PC-3 (cell line): ENCODE data around the gene ETV6. TPM values are rescaled to one million over a fixed set of nuclear protein-coding genes. Genes with fewer than 3 reads are reported as not detected.

ENCODE experiments used
- ATAC-seq: fragments of 200-7000 bp; cut with Tn5 transposase; 2 replicates; pipeline ENCODE4 v1.9.1; 2020; ENCODE audit warnings: mild to moderate bottlenecking, moderate library complexity
- BruUV-seq: library from RNA; stranded (reverse); fragments of 400-500 nt; replicated peaks from 2 replicates; lab custom pipeline; 2021; lab: Mats Ljungman, UMichigan
- CTCF ChIA-PET: fragments of 300-600 bp; sonication (Branson Sonifier 250); formaldehyde crosslinking; loops from one replicate; lab custom pipeline; 2022; ENCODE audit warnings: antibody characterized with exemption; lab: Charles Lee
- POLR2A ChIA-PET: fragments of 300-600 bp; sonication (Branson Sonifier 250); formaldehyde crosslinking; loops from one replicate; lab custom pipeline; 2022; ENCODE audit warnings: antibody characterized with exemption; ENCODE audit not compliant: unreplicated experiment; lab: Charles Lee
- DNase-seq: peaks from one replicate; pipeline ENCODE4 v3.0.0-alpha.2; 2015
- H2AFZ ChIP-seq: fragments of 300-600 bp; sonication (generic); 2 replicates; pipeline ENCODE4 v1.6.0; 2016; ENCODE audit warnings: antibody characterized with exemption, low read length
- H3F3A ChIP-seq: fragments of 300-600 bp; sonication (generic); one replicate; pipeline ENCODE4 v1.6.0; 2017; ENCODE audit warnings: antibody characterized with exemption, low read length, control low read depth, mild to moderate bottlenecking; ENCODE audit not compliant: unreplicated experiment
- H3K27ac ChIP-seq: fragments of 300-600 bp; sonication (generic); 2 replicates; pipeline ENCODE4 v1.5.1; 2016; ENCODE audit warnings: mild to moderate bottlenecking, low read length
- H3K27me3 ChIP-seq: fragments of 300-600 bp; sonication (generic); 2 replicates; pipeline ENCODE4 v1.6.1; 2016; ENCODE audit warnings: low read length, mixed read lengths
- H3K36me3 ChIP-seq: fragments of 300-600 bp; sonication (generic); 2 replicates; pipeline ENCODE4 v1.6.1; 2016; ENCODE audit warnings: low read depth, mixed run types, low read length, mixed read lengths
- H3K4me1 ChIP-seq: fragments of 300-600 bp; sonication (generic); 2 replicates; pipeline ENCODE4 v1.5.1; 2016; ENCODE audit warnings: low read length; ENCODE audit not compliant: insufficient read depth
- H3K4me2 ChIP-seq: fragments of 300-600 bp; sonication (generic); 2 replicates; pipeline ENCODE4 v1.6.0; 2016; ENCODE audit warnings: low read length
- H3K4me3 ChIP-seq: fragments of 300-600 bp; sonication (generic); 2 replicates; pipeline ENCODE4 v1.5.1; 2016; ENCODE audit warnings: mild to moderate bottlenecking, low read length, mixed read lengths
- H3K79me2 ChIP-seq: fragments of 300-600 bp; sonication (generic); 2 replicates; pipeline ENCODE4 v1.6.1; 2017; ENCODE audit warnings: low read length, mixed read lengths
- H3K9ac ChIP-seq: fragments of 300-600 bp; sonication (generic); 2 replicates; pipeline ENCODE4 v1.6.0; 2016; ENCODE audit warnings: mild to moderate bottlenecking, low read length
- H3K9me2 ChIP-seq: fragments of 300-600 bp; sonication (generic); replicated peaks from 2 replicates; pipeline ENCODE4 v1.6.1; 2016; ENCODE audit warnings: mixed run types, low read length, mixed read lengths
- H3K9me3 ChIP-seq: fragments of 300-600 bp; sonication (generic); 2 replicates; pipeline ENCODE4 v1.6.1; 2016; ENCODE audit warnings: low read length, mixed read lengths
- H4K20me1 ChIP-seq: fragments of 300-600 bp; sonication (generic); 2 replicates; pipeline ENCODE4 v1.6.1; 2016; ENCODE audit warnings: low read length, mixed read lengths
- EZH2 ChIP-seq: fragments of 300-600 bp; sonication (generic); IDR thresholded peaks from one replicate; pipeline ENCODE4 v1.6.1; 2017; ENCODE audit warnings: antibody characterized with exemption, mild to moderate bottlenecking, low read length; ENCODE audit not compliant: unreplicated experiment
- EZH2phosphoT487 ChIP-seq: fragments of 300-600 bp; sonication (generic); IDR thresholded peaks from 2 replicates; pipeline ENCODE4 v1.6.1; 2018; ENCODE audit warnings: mild to moderate bottlenecking, antibody characterized with exemption, low read length, borderline replicate concordance
- intact Hi-C: fragments of 100-400 bp; cut with micrococcal nuclease; formaldehyde crosslinking; loops from 2 replicates; pipeline ENCODE4 v1.9.0; 2023
- total RNA-seq: library from RNA; depleted of rRNA; stranded (reverse); fragments of >200 nt; gene quantifications from 2 replicates; pipeline ENCODE4 v1.2.3, GENCODE V29; 2014
- TF ChIP-seq, protein P1 (sequence below): fragments of 300-600 bp; sonication (generic); conservative IDR thresholded peaks from 2 replicates; pipeline ENCODE4 v1.5.1; 2017; ENCODE audit warnings: antibody characterized with exemption, low read depth, mild to moderate bottlenecking, low read length

Gene ETV6
- total RNA-seq, 1 experiment from 2014 or later: 5.0 TPM

DNA sequence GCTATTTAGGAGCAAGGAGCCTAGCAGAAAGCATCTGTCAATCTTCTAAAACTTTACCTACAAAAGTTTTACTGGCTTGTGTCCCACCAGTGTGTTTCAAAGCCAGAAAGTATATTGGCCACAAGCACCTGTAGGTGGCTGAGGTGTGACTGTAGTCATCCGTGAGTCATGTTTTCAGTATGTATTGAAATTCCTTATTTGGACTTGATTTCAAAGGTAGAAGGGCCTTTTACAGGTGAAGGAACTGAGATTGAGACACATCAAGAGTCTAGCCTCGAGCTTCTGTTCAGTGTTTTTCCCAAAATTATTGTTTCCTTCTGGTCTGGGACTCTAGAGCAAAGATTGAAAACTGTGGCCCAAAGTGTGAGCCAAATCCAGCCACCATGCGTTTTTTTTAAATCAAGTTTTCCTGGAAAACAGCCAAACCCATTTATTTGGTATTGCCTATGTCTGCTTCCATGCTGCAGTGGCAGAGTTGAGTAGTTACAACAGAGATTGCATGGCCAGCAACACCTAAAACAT is 226.0 kb downstream of the ETV6 start:
- no peaks in the 10 kb centered on the region for H4K20me1 ChIP-seq
- H3K36me3 ChIP-seq: no peaks in the 10 kb centered on the region
- no peak overlapping the region for H3K9ac ChIP-seq
- H3K79me2 ChIP-seq: no peaks in the 10 kb centered on the region
- H3F3A ChIP-seq: no peaks in the 10 kb centered on the region
- H3K4me3 ChIP-seq: no peak overlapping the region
- TF ChIP-seq EZH2 (no peak), EZH2phosphoT487 (no peak)
- TF ChIP-seq, protein P1, sequence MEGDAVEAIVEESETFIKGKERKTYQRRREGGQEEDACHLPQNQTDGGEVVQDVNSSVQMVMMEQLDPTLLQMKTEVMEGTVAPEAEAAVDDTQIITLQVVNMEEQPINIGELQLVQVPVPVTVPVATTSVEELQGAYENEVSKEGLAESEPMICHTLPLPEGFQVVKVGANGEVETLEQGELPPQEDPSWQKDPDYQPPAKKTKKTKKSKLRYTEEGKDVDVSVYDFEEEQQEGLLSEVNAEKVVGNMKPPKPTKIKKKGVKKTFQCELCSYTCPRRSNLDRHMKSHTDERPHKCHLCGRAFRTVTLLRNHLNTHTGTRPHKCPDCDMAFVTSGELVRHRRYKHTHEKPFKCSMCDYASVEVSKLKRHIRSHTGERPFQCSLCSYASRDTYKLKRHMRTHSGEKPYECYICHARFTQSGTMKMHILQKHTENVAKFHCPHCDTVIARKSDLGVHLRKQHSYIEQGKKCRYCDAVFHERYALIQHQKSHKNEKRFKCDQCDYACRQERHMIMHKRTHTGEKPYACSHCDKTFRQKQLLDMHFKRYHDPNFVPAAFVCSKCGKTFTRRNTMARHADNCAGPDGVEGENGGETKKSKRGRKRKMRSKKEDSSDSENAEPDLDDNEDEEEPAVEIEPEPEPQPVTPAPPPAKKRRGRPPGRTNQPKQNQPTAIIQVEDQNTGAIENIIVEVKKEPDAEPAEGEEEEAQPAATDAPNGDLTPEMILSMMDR: no peak
- H3K27ac ChIP-seq: peak overlapping the region; percentile 30
- no peaks in the 10 kb centered on the region for H3K9me2 ChIP-seq
- no TSS peak for BruUV-seq
- no peaks in the 10 kb centered on the region for H3K27me3 ChIP-seq
- intact Hi-C loops: no loop called here
- ATAC-seq: peak; percentile 28; the same call in 1 of the 2 replicates
- H3K4me2 ChIP-seq: peak overlapping the region; percentile 27
- ChIA-PET POLR2A (interaction anchor here (0.5 kb wide), 1 partner anchor 67 kb away, joined by 3 read pairs; no protein-coding TSS in a partner anchor), CTCF (interaction anchor here (0.7 kb wide), 1 partner anchor 458 kb away, joined by 3 read pairs; no protein-coding TSS in a partner anchor)
- DNase-seq: peak; percentile 86
- no peak overlapping the region for H2AFZ ChIP-seq
- H3K4me1 ChIP-seq: peaks cover 44% of the 10 kb centered on the region
- H3K9me3 ChIP-seq: no peaks in the 10 kb centered on the region

DNA sequence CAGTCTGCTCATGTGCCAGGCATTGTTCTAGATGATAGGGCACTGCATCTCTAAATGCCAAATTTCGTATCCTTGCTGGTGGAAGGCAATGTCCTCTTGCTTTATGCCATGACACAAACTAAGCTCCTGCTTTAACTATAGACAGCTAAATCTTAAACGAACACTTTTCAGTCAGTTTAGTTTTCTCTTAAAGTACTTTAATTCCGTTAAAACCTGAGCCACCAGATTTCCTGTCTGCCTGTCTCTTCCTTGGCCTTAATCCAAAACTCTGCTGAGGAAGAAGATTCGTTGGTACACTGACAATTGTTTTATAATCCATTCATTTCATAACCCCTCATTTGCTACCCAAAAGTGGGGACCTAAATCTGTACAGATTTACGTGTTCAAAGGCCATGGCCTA is 226.8 kb downstream of the ETV6 start:
- DNase-seq: no peak
- H3K36me3 ChIP-seq: no peaks in the 10 kb centered on the region
- peaks cover 44% of the 10 kb centered on the region for H3K4me1 ChIP-seq
- no peak for ATAC-seq
- H3K27me3 ChIP-seq: no peaks in the 10 kb centered on the region
- no peaks in the 10 kb centered on the region for H3K9me3 ChIP-seq
- no peaks in the 10 kb centered on the region for H3K9me2 ChIP-seq
- H3K27ac ChIP-seq: no peak overlapping the region
- TF ChIP-seq, protein P1: no peak
- TF ChIP-seq EZH2phosphoT487 (no peak), EZH2 (no peak)
- H3F3A ChIP-seq: no peaks in the 10 kb centered on the region
- intact Hi-C loops: no loop called here
- no peak overlapping the region for H3K4me3 ChIP-seq
- no peak overlapping the region for H3K4me2 ChIP-seq
- H3K79me2 ChIP-seq: no peaks in the 10 kb centered on the region
- ChIA-PET CTCF (no interaction called here), POLR2A (no interaction called here)
- H2AFZ ChIP-seq: no peak overlapping the region
- BruUV-seq: no TSS peak
- no peak overlapping the region for H3K9ac ChIP-seq
- H4K20me1 ChIP-seq: no peaks in the 10 kb centered on the region

DNA sequence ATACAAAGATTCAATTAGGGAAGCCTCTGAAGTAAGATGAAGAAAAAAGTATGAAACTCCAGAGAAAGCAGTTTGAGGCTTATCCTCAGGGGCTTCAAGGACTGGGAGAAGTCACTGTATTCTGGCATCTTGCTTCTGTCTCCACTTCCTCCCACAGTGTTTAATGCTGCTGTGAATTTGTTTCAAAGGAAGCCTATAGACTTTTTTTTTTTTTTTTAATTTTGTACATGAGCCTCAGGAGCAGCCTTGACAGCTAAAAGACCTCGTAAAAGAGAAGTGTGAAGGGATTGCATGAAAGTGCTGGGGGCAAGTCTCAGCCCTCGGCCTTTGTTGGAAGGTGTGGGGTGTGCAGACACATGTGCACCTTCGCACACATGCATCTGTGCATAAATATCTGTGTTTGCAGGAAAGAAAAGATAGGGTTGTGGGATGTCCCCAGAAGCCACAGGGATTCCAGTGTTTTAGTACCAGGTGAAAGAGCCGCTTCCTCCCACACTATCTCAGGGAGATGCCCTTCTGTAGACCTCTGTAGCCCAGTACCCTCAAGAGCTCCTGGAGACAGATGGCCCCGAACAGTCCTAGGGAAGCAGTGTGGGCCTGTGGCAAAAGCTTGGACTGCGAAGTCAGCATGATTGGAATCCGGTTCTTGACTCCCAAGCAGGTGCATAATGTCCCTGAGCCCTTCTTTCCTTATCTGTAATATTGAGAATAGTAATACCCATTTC is 227.8 kb downstream of the ETV6 start:
- Histone ChIP-seq H3K4me1 (peaks cover 51% of the 10 kb centered on the region), H3K4me2 (peak overlapping the region; percentile 69), H3K9me3 (no peaks in the 10 kb centered on the region), H3K27ac (peak overlapping the region; percentile 83), H3K9ac (peak overlapping the region; percentile 24; the same call in 1 of the 2 replicates), H4K20me1 (no peaks in the 10 kb centered on the region), H3K27me3 (no peaks in the 10 kb centered on the region), H2AFZ (no peak overlapping the region), H3K79me2 (no peaks in the 10 kb centered on the region), H3K9me2 (no peaks in the 10 kb centered on the region), H3F3A (no peaks in the 10 kb centered on the region), H3K4me3 (no peak overlapping the region), H3K36me3 (no peaks in the 10 kb centered on the region)
- ChIA-PET CTCF (no interaction called here), POLR2A (no interaction called here)
- DNase-seq (no peak), ATAC-seq (no peak)
- no TSS peak for BruUV-seq
- TF ChIP-seq, protein P1: no peak
- TF ChIP-seq EZH2phosphoT487 (no peak), EZH2 (no peak)
- intact Hi-C loops: no loop called here
